HepG2 (cell line): ENCODE results near the gene MTMR6. TPM values are rescaled to one million over a fixed set of nuclear protein-coding genes. Genes with fewer than 3 reads are reported as not detected.
A peak's percentile ranks its signal among the peaks of the same experiment; 100 is the strongest.

ENCODE experiments used
- ASH2L ChIP-seq: fragments of 300-600, 200-600 bp; sonication (generic); IDR thresholded peaks from 2 replicates; pipeline ENCODE4 v1.7.0; 2017; ENCODE audit warnings: low read depth, mild to moderate bottlenecking, moderate library complexity, mixed read lengths, low read length; ENCODE audit not compliant: insufficient read length
- ATF1 ChIP-seq: IDR thresholded peaks from 2 replicates; pipeline ENCODE4 v1.6.1; 2016; ENCODE audit warnings: mild to moderate bottlenecking, control low read depth
- BCL3 ChIP-seq: sonication (generic); formaldehyde crosslinking; IDR thresholded peaks from 2 replicates; pipeline ENCODE4 v1.5.1; 2020; ENCODE audit warnings: mild to moderate bottlenecking, missing genetic modification reagents, moderate library complexity
- FOXK1 ChIP-seq: sonication (generic); formaldehyde crosslinking; IDR thresholded peaks from 2 replicates; pipeline ENCODE4 v1.4.0; 2020; ENCODE audit warnings: low read depth, missing genetic modification reagents, borderline replicate concordance
- HNRNPK ChIP-seq: fragments of 200-400 bp; formaldehyde crosslinking; IDR thresholded peaks from 2 replicates; pipeline ENCODE4 v1.6.1; 2018; ENCODE audit warnings: low read length, low read depth, moderate library complexity, mild to moderate bottlenecking; ENCODE audit not compliant: poor library complexity, severe bottlenecking
- KLF11 ChIP-seq: IDR thresholded peaks from 2 replicates; pipeline ENCODE4 v1.6.1; 2016; ENCODE audit warnings: missing compliant biosample characterization
- MIER3 ChIP-seq: IDR thresholded peaks from 2 replicates; pipeline ENCODE4 v1.6.1; 2016; ENCODE audit warnings: missing compliant biosample characterization, borderline replicate concordance
- MXD3 ChIP-seq: IDR thresholded peaks from 2 replicates; pipeline ENCODE4 v1.6.1; 2016; ENCODE audit warnings: mild to moderate bottlenecking, missing biosample characterization, missing genetic modification reagents
- NFE2L1 ChIP-seq: sonication (generic); formaldehyde crosslinking; IDR thresholded peaks from 2 replicates; pipeline ENCODE4 v1.4.0; 2020; ENCODE audit warnings: missing genetic modification reagents, mild to moderate bottlenecking, borderline replicate concordance
- NKX3-1 ChIP-seq: sonication (generic); formaldehyde crosslinking; IDR thresholded peaks from 2 replicates; pipeline ENCODE4 v1.5.0; 2020; ENCODE audit warnings: missing genetic modification reagents
- PAX8 ChIP-seq: sonication (generic); formaldehyde crosslinking; IDR thresholded peaks from 2 replicates; pipeline ENCODE4 v1.8.0; 2022; ENCODE audit warnings: mild to moderate bottlenecking, missing genetic modification reagents, borderline replicate concordance
- PHF5A ChIP-seq: IDR thresholded peaks from one replicate; pipeline ENCODE4 v1.6.1; 2018; ENCODE audit warnings: low read depth, missing genetic modification reagents; ENCODE audit not compliant: unreplicated experiment
- POLR2AphosphoS2 ChIP-seq: IDR thresholded peaks from 2 replicates; pipeline ENCODE4 v1.6.1; 2011; ENCODE audit warnings: low read depth, low read length, improper control_type of control experiment
- SIN3A ChIP-seq: IDR thresholded peaks from 2 replicates; pipeline ENCODE4 v1.6.1; 2011; ENCODE audit warnings: low read depth, mild to moderate bottlenecking, control low read depth, low read length, borderline replicate concordance
- SKI ChIP-seq: fragments of 450-650 bp; IDR thresholded peaks from one replicate; pipeline ENCODE4 v1.6.1; 2018; ENCODE audit warnings: mild to moderate bottlenecking; ENCODE audit not compliant: partially characterized antibody
- SPEN ChIP-seq: sonication (generic); formaldehyde crosslinking; IDR thresholded peaks from 2 replicates; pipeline ENCODE4 v1.5.1; 2020; ENCODE audit warnings: low read depth, mild to moderate bottlenecking, missing genetic modification reagents
- TCF7L2 ChIP-seq: IDR thresholded peaks from 2 replicates; pipeline ENCODE4 v1.6.1; 2011; ENCODE audit warnings: mild to moderate bottlenecking, low read depth, low read length, moderate library complexity
- TIGD3 ChIP-seq: sonication (generic); formaldehyde crosslinking; IDR thresholded peaks from 2 replicates; pipeline ENCODE4 v1.5.1; 2020; ENCODE audit warnings: mild to moderate bottlenecking, missing genetic modification reagents, borderline replicate concordance
- TOPORS ChIP-seq: sonication (generic); formaldehyde crosslinking; IDR thresholded peaks from 2 replicates; pipeline ENCODE4 v1.8.0; 2023; ENCODE audit warnings: mild to moderate bottlenecking, missing genetic modification reagents
- ZFP36 ChIP-seq: fragments of 150-350 bp; IDR thresholded peaks from 2 replicates; pipeline ENCODE4 v1.6.1; 2018; ENCODE audit warnings: borderline replicate concordance, low read length, low read depth; ENCODE audit not compliant: partially characterized antibody
- ZFP36L1 ChIP-seq: sonication (generic); formaldehyde crosslinking; IDR thresholded peaks from 2 replicates; pipeline ENCODE4 v1.8.0; 2022; ENCODE audit warnings: mild to moderate bottlenecking, missing genetic modification reagents, moderate library complexity
- ZNF564 ChIP-seq: sonication (generic); formaldehyde crosslinking; IDR thresholded peaks from 2 replicates; pipeline ENCODE4 v1.8.1; 2023; ENCODE audit warnings: mild to moderate bottlenecking, missing genetic modification reagents
- ZNF577 ChIP-seq: sonication (generic); formaldehyde crosslinking; IDR thresholded peaks from 2 replicates; pipeline ENCODE4 v1.4.0; 2020; ENCODE audit warnings: mild to moderate bottlenecking, low read depth, missing genetic modification reagents, borderline replicate concordance
- ZNF639 ChIP-seq: conservative IDR thresholded peaks from 2 replicates; pipeline ENCODE4 v1.6.1; 2018; ENCODE audit warnings: missing genetic modification reagents
- ZNF850 ChIP-seq: sonication (generic); formaldehyde crosslinking; conservative IDR thresholded peaks from 2 replicates; pipeline ENCODE4 v1.9.0; 2021; ENCODE audit warnings: mild to moderate bottlenecking, missing genetic modification reagents
- polyA plus RNA-seq, 8 experiments: library from polyadenylated mRNA; depleted of rRNA in 3 of 8; stranded (reverse) in 7 of 8; unstranded in 1 of 8; fragments of >200 nt; fragmentation: Illumina TruSeq in 4 of 8; extraction: Trizol in 4 of 8; gene quantifications; 2 replicates each; pipeline versions ENCODE4 v1.2.1 to v1.2.3, GENCODE V29; 2011 to 2016; ENCODE audit warnings: low read depth in 4 of 8, missing spikeins in 1 of 8, mixed read lengths in 1 of 8; ENCODE audit not compliant: insufficient read depth in 1 of 8
- total RNA-seq, 5 experiments: library from RNA; depleted of rRNA; stranded (reverse); fragments of >200 nt; fragmentation: Illumina TruSeq; extraction: Trizol; gene quantifications; 2 replicates each; pipeline ENCODE4 v1.2.3, GENCODE V29; 2016; ENCODE audit warnings: low read depth in 1 of 5

MTMR6 gene
- total and polyA plus RNA-seq, 2 of the 13 experiments (the other 11 are each of a cell fraction or from before 2014, with no cell fraction given): 3.4 to 7.8 TPM

- TF ChIP-seq ZNF639 (peak; percentile 62; the same call in 1 of the 2 replicates), TCF7L2 (no peak), ASH2L (peak; percentile 73), MIER3 (CRISPR knock-in tag) (0 out of 2 replicates have a peak, but pooled peaks have one; percentile 17), SKI (peak; percentile 78), PHF5A (CRISPR knock-in tag) (no peak), MXD3 (peak; percentile 48; the same call in 1 of the 2 replicates), FOXK1 (CRISPR knock-in tag) (peak; percentile 66; the same call in 1 of the 2 replicates), ZNF850 (CRISPR knock-in tag) (no peak), KLF11 (CRISPR knock-in tag) (no peak), BCL3 (CRISPR knock-in tag) (no peak; the same call in 1 of the 2 replicates), POLR2AphosphoS2 (no peak), NFE2L1 (CRISPR knock-in tag) (no peak), HNRNPK (peak; percentile 40), SPEN (no peak; the same call in 1 of the 2 replicates), TIGD3 (CRISPR knock-in tag) (no peak), SIN3A (peak; percentile 64; the same call in 1 of the 2 replicates), ZFP36L1 (CRISPR knock-in tag) (0 out of 2 replicates have a peak, but pooled peaks have one; percentile 58), ZFP36 (no peak), TOPORS (CRISPR knock-in tag) (no peak), PAX8 (CRISPR knock-in tag) (no peak), NKX3-1 (CRISPR knock-in tag) (peak; percentile 31; the same call in 1 of the 2 replicates), ZNF564 (CRISPR knock-in tag) (peak; percentile 48; the same call in 1 of the 2 replicates), ATF1 (CRISPR knock-in tag) (no peak), ZNF577 (no peak)
These were observed at the start of gene MTMR6 (continued) for GRCh38 chr13:25286969-25287961.
